Neural progenitor cell (in vitro differentiated cells): ENCODE results near the gene BLTP3A. TPM values are rescaled to one million over a fixed set of nuclear protein-coding genes. Genes with fewer than 3 reads are reported as not detected.
"Not testable (repeated sequence)": the region's sequence is repeated elsewhere in the genome, so short reads cannot be mapped to it uniquely, and the experiment has no call there.

Experiments used
- DNase-seq: peaks from one replicate; pipeline ENCODE4 v3.0.0-alpha.2; 2016; ENCODE audit warnings: low spot score
- H2AFZ ChIP-seq: fragments of 200-600 bp; sonication (generic); replicated peaks from 2 replicates; pipeline ENCODE4 v1.6.1; 2016; ENCODE audit warnings: antibody characterized with exemption
- H3F3A ChIP-seq: fragments of 200-600 bp; sonication (generic); 2 replicates; pipeline ENCODE4 v1.6.1; 2016; ENCODE audit warnings: antibody characterized with exemption, low read depth
- H3K27ac ChIP-seq: fragments of 200-600 bp; sonication (generic); 2 replicates; pipeline ENCODE4 v1.5.1; 2016; ENCODE audit warnings: mild to moderate bottlenecking
- H3K27me3 ChIP-seq: fragments of 200-600 bp; sonication (generic); 2 replicates; pipeline ENCODE4 v1.6.1; 2016; ENCODE audit warnings: mild to moderate bottlenecking, moderate library complexity
- H3K36me3 ChIP-seq: fragments of 200-600 bp; sonication (generic); 2 replicates; pipeline ENCODE4 v1.5.1; 2016
- H3K4me1 ChIP-seq: fragments of 200-600 bp; sonication (generic); 2 replicates; pipeline ENCODE4 v1.6.1; 2016; ENCODE audit warnings: mixed run types
- H3K4me2 ChIP-seq: fragments of 200-600 bp; sonication (generic); 2 replicates; pipeline ENCODE4 v1.6.1; 2016
- H3K4me3 ChIP-seq: fragments of 200-600 bp; sonication (generic); 2 replicates; pipeline ENCODE4 v1.5.1; 2016
- H3K79me2 ChIP-seq: fragments of 200-600 bp; sonication (generic); 2 replicates; pipeline ENCODE4 v1.6.1; 2016; ENCODE audit warnings: low read depth
- H3K9ac ChIP-seq: fragments of 200-600 bp; sonication (generic); 2 replicates; pipeline ENCODE4 v1.6.1; 2016
- H3K9me3 ChIP-seq: fragments of 200-600 bp; sonication (generic); 2 replicates; pipeline ENCODE4 v1.5.1; 2016; ENCODE audit warnings: low read depth
- H4K20me1 ChIP-seq: fragments of 200-600 bp; sonication (generic); 2 replicates; pipeline ENCODE4 v1.6.1; 2016; ENCODE audit warnings: low read depth
- H3K27ac Mint-ChIP-seq: 3 replicates; pipeline ENCODE4 v1.8.0; 2021; ENCODE audit warnings: mixed read lengths
- H3K27me3 Mint-ChIP-seq: 2 replicates; pipeline ENCODE4 v1.8.0; 2022; ENCODE audit warnings: low read depth, mild to moderate bottlenecking, inconsistent platforms, moderate library complexity, mixed read lengths; ENCODE audit not compliant: insufficient read depth
- H3K36me3 Mint-ChIP-seq: 3 replicates; pipeline ENCODE4 v1.8.0; 2021; ENCODE audit warnings: mixed read lengths
- H3K4me1 Mint-ChIP-seq: 3 replicates; pipeline ENCODE4 v1.8.0; 2021; ENCODE audit warnings: mixed read lengths
- H3K4me3 Mint-ChIP-seq: 3 replicates; pipeline ENCODE4 v1.8.0; 2021; ENCODE audit warnings: mild to moderate bottlenecking, moderate library complexity, mixed read lengths
- H3K9me3 Mint-ChIP-seq: 3 replicates; pipeline ENCODE4 v1.8.0; 2020; ENCODE audit warnings: mixed read lengths
- CTCF ChIP-seq: fragments of 200-600 bp; sonication (generic); IDR thresholded peaks from 2 replicates; pipeline ENCODE4 v1.5.1; 2017; ENCODE audit warnings: antibody characterized with exemption, mild to moderate bottlenecking
- EZH2 ChIP-seq: fragments of 200-600 bp; sonication (generic); IDR thresholded peaks from 2 replicates; pipeline ENCODE4 v1.6.1; 2017; ENCODE audit warnings: antibody characterized with exemption, mild to moderate bottlenecking, moderate library complexity
- EZH2phosphoT487 ChIP-seq: fragments of 200-600 bp; sonication (generic); IDR thresholded peaks from 2 replicates; pipeline ENCODE4 v1.6.1; 2017; ENCODE audit warnings: antibody characterized with exemption
- total RNA-seq: library from RNA; depleted of rRNA; stranded (reverse); fragments of >200 nt; gene quantifications from 2 replicates; pipeline ENCODE4 v1.2.3, GENCODE V29; 2015; ENCODE audit warnings: low replicate concordance

BLTP3A gene
- total RNA-seq, 1 donor from 2014 or later: 13.8 TPM

GRCh38 chr6:34799547-34799946 lies 7.7 kb downstream of the BLTP3A start:
- TF ChIP-seq CTCF (no peak), EZH2 (no peak), EZH2phosphoT487 (no peak)
- H3K9me3 Mint-ChIP-seq: no peaks in the 10 kb centered on the region
- peaks cover 3% of the 10 kb centered on the region for H3F3A ChIP-seq
- no peak overlapping the region for H2AFZ ChIP-seq
- DNase-seq: no peak
- H3K79me2 ChIP-seq: peaks cover 95% of the 10 kb centered on the region
- no peaks in the 10 kb centered on the region for H3K36me3 ChIP-seq
- H3K4me2 ChIP-seq: no peak overlapping the region
- no peak overlapping the region for H3K27ac ChIP-seq
- H4K20me1 ChIP-seq: peaks cover 32% of the 10 kb centered on the region
- no peaks in the 10 kb centered on the region for H3K4me1 ChIP-seq
- H3K4me3 Mint-ChIP-seq: no peak overlapping the region
- no peaks in the 10 kb centered on the region for H3K9me3 ChIP-seq
- no peak overlapping the region for H3K27ac Mint-ChIP-seq
- no peaks in the 10 kb centered on the region for H3K27me3 ChIP-seq
- H3K27me3 Mint-ChIP-seq: no peaks in the 10 kb centered on the region
- peaks cover 6% of the 10 kb centered on the region for H3K4me1 Mint-ChIP-seq
- H3K36me3 Mint-ChIP-seq: peaks cover 3% of the 10 kb centered on the region
- no peak overlapping the region for H3K4me3 ChIP-seq
- H3K9ac ChIP-seq: no peak overlapping the region

DNA sequence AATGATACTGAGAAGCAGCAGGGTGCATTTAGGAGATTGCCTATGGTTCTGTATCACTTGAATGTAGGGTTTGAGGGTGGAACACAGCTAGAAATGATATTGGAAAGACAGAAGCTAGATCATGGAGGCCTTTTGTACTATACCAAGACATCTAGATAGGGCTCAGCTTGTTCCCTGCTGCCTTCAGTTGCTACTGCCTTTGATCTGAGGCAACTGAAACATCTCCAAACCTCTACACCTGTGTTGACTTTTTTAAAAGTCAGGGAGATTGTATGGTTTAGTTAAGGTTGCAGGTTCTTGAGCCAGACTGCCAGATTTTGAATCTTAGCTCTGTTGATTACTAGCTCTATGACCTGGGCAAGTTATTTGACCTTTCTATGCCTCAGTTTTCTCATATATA lies 12.7 kb downstream of the BLTP3A start:
- no peak overlapping the region for H3K27ac Mint-ChIP-seq
- peaks cover 3% of the 10 kb centered on the region for H3K4me1 Mint-ChIP-seq
- peaks cover 85% of the 10 kb centered on the region for H3K79me2 ChIP-seq

DNA sequence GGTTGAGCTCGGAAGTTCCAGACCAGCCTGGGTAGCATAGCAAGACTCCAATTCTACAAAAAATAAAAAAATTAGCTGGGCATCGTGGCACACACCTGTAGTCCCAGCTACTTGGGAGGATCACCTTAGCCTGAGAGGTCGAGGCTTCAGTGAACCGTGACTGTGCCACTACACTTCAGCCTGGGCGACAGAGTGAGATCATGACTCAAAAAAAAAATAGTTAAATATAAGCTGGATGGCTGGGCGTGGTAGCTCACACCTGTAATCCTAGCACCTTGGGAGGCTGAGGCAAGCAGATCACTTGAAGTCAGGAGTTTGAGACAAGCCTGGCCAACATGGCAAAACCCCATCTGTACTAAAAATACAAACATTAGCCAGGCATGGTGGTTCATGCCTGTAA lies 13.2 kb downstream of the BLTP3A start:
- H3K36me3 Mint-ChIP-seq, H3K4me3 ChIP-seq, H3K4me1 Mint-ChIP-seq, H3K9ac ChIP-seq, H3K27ac ChIP-seq, H3K4me2 ChIP-seq, DNase-seq, H3K27me3 Mint-ChIP-seq, H3K4me1 ChIP-seq, H3K27ac Mint-ChIP-seq, H3K9me3 Mint-ChIP-seq, H3K4me3 Mint-ChIP-seq, H3K9me3 ChIP-seq, H3K27me3 ChIP-seq, H3K36me3 ChIP-seq, H2AFZ ChIP-seq, H3F3A ChIP-seq: not testable (repeated sequence)
- H4K20me1 ChIP-seq: peaks cover 50% of the 10 kb centered on the region
- H3K79me2 ChIP-seq: peaks cover 85% of the 10 kb centered on the region

More for the DNA sequence above, 12.7 kb downstream of the BLTP3A start:
- TF ChIP-seq CTCF (no peak), EZH2 (no peak), EZH2phosphoT487 (no peak)
- Histone ChIP-seq H3K27ac (no peak overlapping the region), H3F3A (peaks cover 3% of the 10 kb centered on the region), H3K27me3 (no peaks in the 10 kb centered on the region), H3K4me1 (no peaks in the 10 kb centered on the region), H3K36me3 (no peaks in the 10 kb centered on the region), H2AFZ (no peak overlapping the region), H3K9ac (no peak overlapping the region), H3K9me3 (no peaks in the 10 kb centered on the region), H3K4me3 (no peak overlapping the region), H3K4me2 (no peak overlapping the region), H4K20me1 (peaks cover 53% of the 10 kb centered on the region)
- no peaks in the 10 kb centered on the region for H3K9me3 Mint-ChIP-seq
- H3K27me3 Mint-ChIP-seq: no peaks in the 10 kb centered on the region
- DNase-seq: no peak
- peaks cover 3% of the 10 kb centered on the region for H3K36me3 Mint-ChIP-seq
- H3K4me3 Mint-ChIP-seq: no peak overlapping the region

- Histone ChIP-seq H3F3A (no peaks in the 10 kb centered on the region), H3K4me2 (no peak overlapping the region), H2AFZ (no peak overlapping the region), H3K36me3 (no peaks in the 10 kb centered on the region), H3K4me3 (no peak overlapping the region), H3K27ac (no peak overlapping the region), H3K4me1 (no peaks in the 10 kb centered on the region), H3K9me3 (no peaks in the 10 kb centered on the region), H3K79me2 (peaks cover 82% of the 10 kb centered on the region), H3K9ac (no peak overlapping the region), H4K20me1 (peaks cover 53% of the 10 kb centered on the region), H3K27me3 (no peaks in the 10 kb centered on the region)
- Mint-ChIP-seq H3K4me3 (no peak overlapping the region), H3K36me3 (no peaks in the 10 kb centered on the region), H3K27me3 (no peaks in the 10 kb centered on the region), H3K9me3 (no peaks in the 10 kb centered on the region), H3K4me1 (no peaks in the 10 kb centered on the region), H3K27ac (no peak overlapping the region)
- TF ChIP-seq CTCF (no peak), EZH2 (no peak), EZH2phosphoT487 (no peak)
- no peak for DNase-seq
These were observed 15.0 kb downstream of the BLTP3A start for GRCh38 chr6:34806738-34807453.

DNA sequence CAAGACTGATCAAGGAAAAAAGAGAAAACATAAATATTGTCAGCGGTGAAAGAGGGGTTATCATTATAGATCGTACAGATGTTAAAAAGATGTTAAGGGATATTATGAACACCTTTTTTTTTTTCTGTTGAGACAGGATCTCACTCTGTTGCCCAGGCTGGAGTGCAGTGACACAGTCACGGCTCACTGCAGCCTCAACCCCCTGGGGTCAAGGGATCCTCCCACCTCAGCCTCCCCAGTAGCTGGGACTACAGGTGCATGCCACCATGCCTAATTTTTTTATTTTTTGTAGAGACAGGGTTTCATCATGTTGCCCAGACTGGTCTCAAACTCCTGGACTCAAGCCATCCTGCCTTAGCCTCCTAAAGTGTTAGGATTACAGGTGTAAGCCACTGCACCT lies 16.6 kb downstream of the BLTP3A start:
- not testable (repeated sequence) for H3K36me3 Mint-ChIP-seq, H3K27ac ChIP-seq, H3K4me2 ChIP-seq, H3K27ac Mint-ChIP-seq, H3K27me3 ChIP-seq, H3K9me3 Mint-ChIP-seq, H3K27me3 Mint-ChIP-seq, H3K4me3 Mint-ChIP-seq, H3K36me3 ChIP-seq, H3K9me3 ChIP-seq, H3K4me1 ChIP-seq, H2AFZ ChIP-seq, H3K9ac ChIP-seq, DNase-seq, H3K4me3 ChIP-seq, H3F3A ChIP-seq, H3K4me1 Mint-ChIP-seq
- Histone ChIP-seq H3K79me2 (peaks cover 80% of the 10 kb centered on the region), H4K20me1 (peaks cover 61% of the 10 kb centered on the region)

DNA sequence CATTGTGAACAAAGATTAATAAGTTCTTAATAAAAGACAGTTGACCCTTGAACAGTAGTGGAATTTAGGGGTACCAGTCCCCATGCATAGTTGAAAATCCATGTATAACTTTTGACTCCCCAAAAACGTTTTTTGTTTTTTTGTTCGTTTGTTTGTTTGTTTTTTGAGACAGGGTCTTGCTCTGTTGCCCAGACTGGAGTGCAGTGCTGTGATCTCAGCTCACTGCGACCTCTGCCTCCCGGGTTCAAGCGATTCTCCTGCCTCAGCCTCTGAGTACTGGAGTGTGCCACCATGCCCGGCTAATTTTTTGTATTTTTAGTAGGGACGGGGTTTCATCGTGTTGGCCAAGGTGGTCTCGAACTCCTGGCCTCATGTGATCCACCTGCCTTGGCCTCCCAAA lies 17.5 kb downstream of the BLTP3A start:
- not testable (repeated sequence) for H3K9me3 ChIP-seq, DNase-seq, H2AFZ ChIP-seq, H3K4me2 ChIP-seq, H3K4me3 Mint-ChIP-seq, H3K4me3 ChIP-seq, H3F3A ChIP-seq, H3K27ac Mint-ChIP-seq, H3K27me3 Mint-ChIP-seq, H3K9ac ChIP-seq, H3K27me3 ChIP-seq, H3K27ac ChIP-seq, H3K9me3 Mint-ChIP-seq, H3K36me3 ChIP-seq, H3K4me1 ChIP-seq, H3K36me3 Mint-ChIP-seq, H3K4me1 Mint-ChIP-seq
- Histone ChIP-seq H4K20me1 (peaks cover 52% of the 10 kb centered on the region), H3K79me2 (peaks cover 76% of the 10 kb centered on the region)
